Hematopoietic multipotent progenitor cell treated with erythropoietin and hydrocortisone succinate and interleukin-3 and kit ligand, for 8 days (in vitro differentiated cells): ENCODE measurements around the gene CHRNA5.
"Not testable (repeated sequence)": the region's sequence is repeated elsewhere in the genome, so short reads cannot be mapped to it uniquely, and the experiment has no call there.

Source experiments
- DNase-seq: peaks from one replicate; pipeline ENCODE4 v3.0.0-alpha.2; 2015

Gene CHRNA5

DNA sequence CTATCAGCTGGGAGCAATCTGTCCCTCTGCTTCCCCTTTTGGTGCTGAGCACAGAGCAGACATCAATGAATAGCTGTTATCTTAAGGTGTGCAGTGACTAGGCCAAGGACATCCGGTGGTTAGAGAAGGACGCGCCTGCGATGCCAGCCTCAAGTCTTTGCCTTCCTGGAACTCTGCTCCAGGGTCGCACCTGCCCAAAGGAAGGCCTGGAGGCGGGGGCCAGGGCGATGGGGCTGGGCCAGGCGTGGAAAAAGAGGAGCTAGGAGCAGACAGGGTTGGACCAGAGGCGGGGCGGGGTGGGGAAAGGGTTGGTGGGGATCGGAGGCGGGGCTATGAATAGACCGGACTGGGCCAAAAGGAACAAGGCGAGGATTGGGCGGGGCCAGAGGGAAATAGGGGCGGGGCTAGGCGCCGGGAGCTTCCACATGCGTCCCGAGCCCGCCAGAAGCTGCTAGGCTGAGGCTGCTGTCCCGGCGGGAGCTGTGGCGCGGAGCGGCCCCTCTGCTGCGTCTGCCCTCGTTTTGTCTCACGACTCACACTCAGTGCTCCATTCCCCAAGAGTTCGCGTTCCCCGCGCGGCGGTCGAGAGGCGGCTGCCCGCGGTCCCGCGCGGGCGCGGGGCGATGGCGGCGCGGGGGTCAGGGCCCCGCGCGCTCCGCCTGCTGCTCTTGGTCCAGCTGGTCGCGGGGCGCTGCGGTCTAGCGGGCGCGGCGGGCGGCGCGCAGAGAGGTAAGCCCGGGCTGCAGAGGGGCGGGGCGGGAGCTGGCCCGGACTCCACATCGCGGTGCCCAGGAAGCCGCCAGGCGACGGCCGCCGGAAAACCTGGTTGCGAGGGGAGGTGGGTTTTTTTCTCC, at the start of gene CHRNA5:
TSS of gene CHRNA5 (plus strand) at position 424 of the 854 bp plus-strand sequence. CDS start at position 624, 200 bp downstream.
- peak; percentile 65 for DNase-seq

DNA sequence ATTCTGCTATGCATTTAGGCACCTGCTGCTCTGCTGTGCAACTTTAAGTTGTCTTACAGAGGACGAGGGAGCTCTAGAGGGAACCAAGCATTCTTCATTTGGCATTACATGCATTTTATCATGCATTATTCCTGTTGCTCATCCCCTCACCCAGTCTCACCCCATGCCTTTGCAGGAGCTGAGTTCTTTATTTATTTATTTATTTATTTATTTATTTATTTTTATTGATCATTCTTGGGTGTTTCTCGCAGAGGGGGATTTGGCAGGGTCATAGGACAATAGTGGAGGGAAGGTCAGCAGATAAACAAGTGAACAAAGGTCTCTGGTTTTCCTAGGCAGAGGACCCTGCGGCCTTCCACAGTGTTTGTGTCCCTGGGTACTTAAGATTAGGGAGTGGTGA, 45.3 kb upstream of the CHRNA5 start:
- DNase-seq = not testable (repeated sequence)

DNA sequence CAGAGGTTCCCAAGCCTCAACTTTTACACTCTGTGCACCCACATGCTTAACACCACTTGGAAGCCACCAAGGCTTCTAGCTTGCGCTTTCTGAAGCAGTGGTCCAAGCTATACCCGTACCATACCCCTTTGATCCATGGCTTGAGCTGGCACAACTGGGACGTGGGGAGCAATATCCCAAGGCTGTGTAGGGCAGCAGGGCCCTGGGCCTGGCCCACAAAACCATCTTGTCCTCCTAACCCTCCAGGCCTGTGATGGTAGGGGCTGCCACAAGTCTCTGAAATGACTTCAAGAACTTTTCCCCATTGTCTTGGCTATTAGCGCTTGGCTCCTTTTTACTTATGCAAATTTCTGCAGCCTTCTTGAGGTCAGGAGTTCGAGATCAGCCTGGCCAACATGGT, 41.1 kb upstream of the CHRNA5 start:
- DNase-seq = no peak

- no peak for DNase-seq
These were observed 38.0 kb upstream of the CHRNA5 start for GRCh38 chr15:78527325-78527724.

DNA sequence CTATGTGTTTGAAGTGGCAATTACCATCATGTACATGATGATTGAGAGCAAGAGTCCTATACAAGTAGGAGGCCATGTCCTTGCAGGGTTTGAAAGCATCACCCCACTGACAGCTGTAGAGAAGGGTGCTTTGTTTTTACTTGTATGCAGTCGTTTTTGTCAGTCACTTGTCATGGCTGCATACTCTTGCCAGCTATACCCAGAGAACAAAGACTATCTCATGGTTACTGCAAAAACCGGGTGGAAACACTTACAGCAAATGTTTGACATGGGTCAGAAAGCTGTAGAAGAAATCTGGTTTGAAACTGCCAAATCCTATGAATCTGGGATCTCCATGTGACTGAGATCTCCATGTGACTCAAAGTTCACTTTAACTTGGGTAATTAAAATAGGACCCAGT, 32.0 kb upstream of the CHRNA5 start:
- no peak for DNase-seq

DNA sequence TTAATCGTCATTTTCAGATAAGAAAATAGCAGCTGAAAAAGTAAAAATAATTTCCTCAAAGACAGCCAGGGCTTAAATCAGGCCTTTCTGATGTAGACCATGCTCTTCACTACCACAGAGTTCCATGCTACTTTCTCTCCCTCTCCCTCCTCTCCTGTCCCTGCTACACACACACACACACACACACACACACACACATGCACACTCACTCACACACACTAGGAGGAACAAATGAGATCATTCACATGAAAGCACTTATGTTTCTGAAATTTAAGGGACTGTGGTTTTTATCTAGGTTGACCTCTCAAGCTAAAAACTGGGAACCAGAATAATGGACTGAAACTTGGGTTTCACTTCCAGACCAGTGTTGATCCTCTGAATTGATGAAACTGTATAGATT, 29.2 kb upstream of the CHRNA5 start:
- no peak for DNase-seq

GRCh38 chr15:78537266-78537905, 27.9 kb upstream of the CHRNA5 start:
- DNase-seq = no peak

DNA sequence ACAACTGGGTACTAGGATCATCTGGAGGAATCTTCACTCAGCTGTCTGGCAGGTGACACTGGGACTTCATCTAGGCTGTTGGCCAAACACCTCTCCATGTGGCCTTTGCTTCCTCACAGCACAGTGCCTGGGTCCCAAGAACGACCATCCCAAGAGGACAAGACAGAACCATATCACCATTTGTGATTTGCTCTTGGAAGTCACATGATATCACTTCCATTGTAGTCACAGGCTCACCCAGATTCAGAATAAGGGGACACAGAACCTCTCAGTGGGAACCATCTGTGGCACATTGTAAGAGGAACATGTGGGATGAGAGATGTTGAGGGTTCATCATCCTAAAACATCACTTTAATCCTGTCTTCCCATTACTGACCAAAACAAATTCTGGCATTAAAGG, 27.0 kb upstream of the CHRNA5 start:
- no peak for DNase-seq

- not testable (repeated sequence) for DNase-seq
These were observed 25.7 kb upstream of the CHRNA5 start for GRCh38 chr15:78539464-78540140.

DNA sequence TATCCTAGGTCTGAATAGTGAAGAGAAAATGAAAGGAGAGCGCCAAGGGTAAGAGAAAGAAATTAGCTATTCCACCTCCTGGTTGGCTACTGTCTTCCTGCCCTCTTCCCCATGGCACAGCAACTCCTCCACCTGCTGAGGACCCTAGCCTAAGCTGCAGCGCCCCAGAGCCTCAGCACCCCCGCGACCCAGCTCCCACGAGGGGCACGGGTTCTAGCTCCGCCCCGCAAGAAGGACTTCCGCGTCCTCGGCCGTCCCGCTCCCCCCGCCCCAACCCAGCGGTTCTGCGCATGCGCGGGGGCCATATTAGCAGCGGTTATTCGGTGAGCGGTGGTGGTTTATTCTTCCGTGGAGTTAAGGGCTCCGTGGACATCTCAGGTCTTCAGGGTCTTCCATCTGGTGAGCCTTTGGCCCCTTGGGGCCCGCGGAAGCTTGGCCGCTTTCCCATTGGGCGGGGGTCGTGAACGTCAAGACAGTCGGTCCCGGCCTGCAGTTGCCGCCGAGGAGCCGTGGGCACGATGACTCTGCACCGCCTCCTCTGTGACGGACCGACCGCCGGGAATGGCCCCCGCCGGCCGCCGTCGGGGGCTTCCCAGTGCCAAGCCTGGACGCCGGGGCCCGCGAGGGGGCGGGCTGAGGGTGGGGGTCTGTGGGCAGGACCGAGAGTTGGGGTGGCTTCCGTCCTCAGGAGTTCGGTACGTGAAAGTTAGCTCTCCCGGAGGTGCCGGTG, 25.0 kb upstream of the CHRNA5 start, which contains the start of gene PSMA4:
TSS of gene PSMA4 (plus strand) at position 304 of the 730 bp plus-strand sequence. CDS start 1,484 bp downstream, outside the sequence.
- peak; percentile 92 for DNase-seq

DNA sequence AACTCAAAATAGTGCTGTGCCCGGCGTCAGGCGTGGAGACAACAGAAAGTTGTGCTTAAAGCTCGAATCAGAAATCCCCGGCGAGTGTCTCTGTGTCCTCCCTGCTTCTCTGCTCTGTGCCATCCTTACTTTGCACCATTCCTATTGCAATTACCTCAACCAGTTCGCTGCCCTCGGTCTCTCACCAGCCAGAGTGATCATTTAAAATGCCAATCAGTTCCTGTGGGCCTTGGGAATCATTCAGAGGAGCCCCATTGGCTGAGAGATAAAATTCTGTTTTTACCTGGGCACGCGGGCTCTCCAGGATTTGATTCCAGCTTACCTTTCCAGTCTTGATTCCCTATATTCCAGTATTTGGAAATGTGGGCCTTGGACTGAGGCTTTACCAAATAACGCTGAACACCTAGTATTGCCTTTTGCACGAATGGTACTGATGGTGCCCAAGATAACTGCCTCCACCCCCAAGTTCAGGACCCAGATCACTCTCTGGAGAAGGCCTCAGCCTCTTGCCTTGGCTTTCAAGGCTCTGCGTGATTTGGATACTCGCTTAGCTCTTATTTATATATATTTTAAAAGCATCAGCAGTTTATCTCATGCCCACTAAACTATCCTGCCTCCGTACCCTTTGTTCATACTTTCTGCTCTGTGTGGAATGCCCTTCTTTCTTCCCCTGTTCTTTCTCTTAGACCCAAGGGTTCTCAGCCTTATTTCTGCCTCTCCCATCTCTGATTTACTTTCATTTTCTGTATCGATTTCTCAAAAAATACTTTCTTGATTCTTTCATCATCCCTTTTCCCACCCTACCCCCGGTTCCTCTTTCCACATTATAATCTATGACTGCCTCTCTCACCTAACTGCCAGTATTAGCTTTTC, 24.2 kb upstream of the CHRNA5 start:
- peak; percentile 43 for DNase-seq

DNA sequence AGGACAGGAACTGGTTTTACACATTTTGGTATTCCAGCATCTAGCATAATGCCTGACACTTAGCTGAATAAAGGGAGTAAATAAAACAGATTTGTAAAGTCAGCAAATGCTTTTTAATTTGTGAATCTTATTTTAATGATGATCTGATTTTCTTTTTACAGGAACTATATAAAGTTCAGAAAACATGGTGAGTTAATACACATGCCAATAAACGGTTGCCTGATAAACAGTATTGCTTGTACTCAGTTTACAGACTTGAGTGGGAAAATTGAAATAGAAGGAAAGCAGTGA, 23.6 kb upstream of the CHRNA5 start:
- DNase-seq = no peak

GRCh38 chr15:78542647-78543046, 22.7 kb upstream of the CHRNA5 start:
- DNase-seq = no peak

DNA sequence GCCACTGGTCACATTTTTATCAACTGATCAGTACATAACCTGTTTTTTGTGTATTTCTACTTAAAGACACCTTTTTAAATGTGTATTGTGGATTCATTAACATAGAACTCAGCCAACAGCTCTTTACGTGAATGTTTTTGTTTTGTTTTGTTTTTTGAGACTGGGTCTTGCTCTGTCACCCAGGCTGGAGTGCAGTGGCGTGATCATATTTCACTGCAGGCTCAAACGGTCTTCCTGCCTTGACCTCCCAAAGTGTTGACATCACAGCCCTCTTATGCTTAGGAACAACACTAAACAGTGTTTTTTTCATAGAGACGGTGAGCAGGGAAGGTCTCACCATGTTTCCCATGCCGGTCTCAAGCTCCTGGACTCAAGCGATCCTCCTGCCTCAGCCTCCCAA, 15.1 kb upstream of the CHRNA5 start:
- no peak for DNase-seq

DNA sequence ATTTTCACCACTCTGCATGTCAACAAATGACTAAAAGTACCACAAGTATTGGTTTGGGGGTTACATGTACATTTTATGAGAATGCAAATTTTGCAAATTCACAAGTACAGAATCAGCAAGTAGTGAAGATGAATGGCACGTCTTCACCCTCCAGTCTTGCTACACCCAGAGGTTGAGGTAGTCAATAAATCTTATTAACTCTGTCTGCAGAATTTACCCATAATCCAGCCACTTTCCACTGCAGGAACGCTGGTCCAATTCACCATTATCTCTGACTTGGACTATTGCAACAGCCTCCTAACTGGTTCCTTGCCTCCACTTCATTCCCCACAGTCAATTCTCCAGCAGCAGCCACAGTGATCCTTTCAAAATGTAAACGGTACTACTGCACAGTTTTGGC, 14.5 kb upstream of the CHRNA5 start:
- no peak for DNase-seq

DNA sequence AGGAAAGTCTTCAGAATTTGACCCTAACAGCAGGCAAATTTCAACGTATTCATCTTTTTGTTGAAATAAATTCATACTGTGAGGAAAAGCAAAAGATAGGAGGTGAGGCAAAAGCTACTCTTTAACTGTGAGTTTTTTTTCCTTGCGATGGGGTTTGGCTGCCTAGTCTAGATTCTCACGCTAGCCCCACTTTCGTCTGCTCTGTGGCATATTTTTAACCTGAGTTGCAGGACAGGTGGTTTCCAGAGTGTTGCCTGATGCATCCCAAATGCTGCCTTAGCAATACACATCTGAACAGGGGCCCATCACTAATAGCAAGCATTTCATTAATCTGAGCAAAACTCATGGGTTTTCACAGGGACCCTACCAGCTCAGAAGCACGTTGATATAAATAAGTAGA, 13.4 kb upstream of the CHRNA5 start:
- DNase-seq = no peak

- DNase-seq = no peak
These were observed 12.7 kb upstream of the CHRNA5 start for GRCh38 chr15:78552597-78552996.

GRCh38 chr15:78560201-78560600, 5.1 kb upstream of the CHRNA5 start:
- not testable (repeated sequence) for DNase-seq

- DNase-seq = no peak
These were observed 3.8 kb upstream of the CHRNA5 start for GRCh38 chr15:78561490-78561889.

DNA sequence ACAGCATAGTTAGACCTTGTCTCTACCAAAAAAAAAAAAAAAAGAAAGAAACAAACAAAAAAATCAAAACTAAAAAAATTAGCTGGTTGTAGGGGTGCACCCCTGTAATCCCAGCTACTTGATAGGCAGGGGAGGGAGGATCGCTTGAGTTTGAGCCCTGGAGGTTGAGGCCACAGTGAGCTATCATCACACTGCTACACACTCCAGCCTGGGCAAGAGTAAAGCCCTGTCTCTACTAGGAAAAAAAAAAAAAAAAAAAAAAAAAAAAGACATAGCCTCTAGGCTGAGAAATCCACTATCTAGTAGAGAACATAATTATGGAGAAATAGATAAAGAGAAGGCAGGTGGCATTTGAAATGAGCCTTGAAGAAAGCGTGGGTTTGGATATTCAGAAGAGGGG, 2.2 kb upstream of the CHRNA5 start:
- no peak for DNase-seq

GRCh38 chr15:78564743-78565096, 600 bp upstream of the CHRNA5 start:
- no peak for DNase-seq
